HL-60 (cell line): ENCODE measurements around the gene DCAKD.

Experiments
- DNase-seq, 2 experiments: peaks; one replicate each; pipeline ENCODE4 v3.0.0-alpha.2; 2010 to 2020; ENCODE audit warnings: low read depth in 1 of 2, low spot score in 1 of 2
- H3K27ac ChIP-seq: fragments of 250-450 bp; sonication (Bioruptor Pico); replicated peaks from 2 replicates; pipeline ENCODE4 v1.5.1; 2020; ENCODE audit warnings: mild to moderate bottlenecking, moderate library complexity
- H3K27me3 ChIP-seq: fragments of 250-450 bp; sonication (Bioruptor Pico); 2 replicates; pipeline ENCODE4 v1.5.1; 2021; ENCODE audit warnings: mild to moderate bottlenecking, moderate library complexity; ENCODE audit not compliant: insufficient read depth, poor library complexity, severe bottlenecking
- H3K4me3 ChIP-seq: replicated peaks from 2 replicates; pipeline ENCODE4 v1.5.1; 2011; ENCODE audit warnings: mild to moderate bottlenecking, control low read depth, low read length; ENCODE audit not compliant: insufficient read depth
- CTCF ChIP-seq: IDR thresholded peaks from one replicate; pipeline ENCODE4 v1.5.1; 2011; ENCODE audit warnings: low read length, control low read depth, inconsistent platforms; ENCODE audit not compliant: insufficient read depth
- GABPA ChIP-seq: IDR thresholded peaks from 2 replicates; pipeline ENCODE4 v1.6.1; 2012; ENCODE audit warnings: low read depth
- POLR2AphosphoS5 ChIP-seq: IDR thresholded peaks from 2 replicates; pipeline ENCODE4 v1.6.1; 2012; ENCODE audit warnings: low read depth
- REST ChIP-seq: IDR thresholded peaks from 2 replicates; pipeline ENCODE4 v1.6.1; 2012; ENCODE audit warnings: low read depth; ENCODE audit not compliant: insufficient replicate concordance
- SPI1 ChIP-seq: IDR thresholded peaks from 2 replicates; pipeline ENCODE4 v1.6.1; 2012; ENCODE audit warnings: low read depth, mild to moderate bottlenecking, borderline replicate concordance

DCAKD gene

GRCh38 chr17:44979426-44979995 is 71.9 kb downstream of the DCAKD start:
- Histone ChIP-seq H3K4me3 (no peak overlapping the region), H3K27ac (no peak overlapping the region), H3K27me3 (peaks cover 18% of the 10 kb centered on the region)
- DNase-seq, result no peak
- TF ChIP-seq GABPA (no peak), POLR2AphosphoS5 (no peak), CTCF (no peak), SPI1 (no peak)

- Histone ChIP-seq H3K27me3 (peaks cover 18% of the 10 kb centered on the region), H3K27ac (no peak overlapping the region), H3K4me3 (no peak overlapping the region)
- TF ChIP-seq POLR2AphosphoS5 (no peak), CTCF (no peak), REST (no peak), GABPA (no peak), SPI1 (no peak)
- DNase-seq, result no peak
These were observed 72.6 kb downstream of the DCAKD start for GRCh38 chr17:44978807-44979206.

GRCh38 chr17:44977814-44978550 is 73.5 kb downstream of the DCAKD start:
- no peak for DNase-seq
- Histone ChIP-seq H3K27me3 (peaks cover 18% of the 10 kb centered on the region), H3K27ac (no peak overlapping the region), H3K4me3 (no peak overlapping the region)
- no peak for TF ChIP-seq REST
- no peak for TF ChIP-seq GABPA
- TF ChIP-seq CTCF, result no peak
- TF ChIP-seq SPI1, result no peak
- TF ChIP-seq POLR2AphosphoS5, result no peak

- no peak overlapping the region for H3K4me3 ChIP-seq
- H3K27me3 ChIP-seq, result peaks cover 20% of the 10 kb centered on the region
- DNase-seq, result no peak
These were observed 74.4 kb downstream of the DCAKD start for GRCh38 chr17:44977065-44977464.

More at GRCh38 chr17:44977065-44977464, 74.4 kb downstream of the DCAKD start:
- no peak for TF ChIP-seq CTCF
- no peak for TF ChIP-seq POLR2AphosphoS5
- TF ChIP-seq SPI1, result no peak
- TF ChIP-seq REST, result no peak
- no peak for TF ChIP-seq GABPA
- no peak overlapping the region for H3K27ac ChIP-seq
